GM19351 (cell line): ENCODE results near the gene ZNF490.

Source experiments
- ATAC-seq: cut with Tn5 transposase; IDR thresholded peaks from one replicate; pipeline ENCODE4 v1.9.1; 2021; ENCODE audit warnings: mild to moderate bottlenecking, moderate library complexity; ENCODE audit not compliant: unreplicated experiment

ZNF490 gene

DNA sequence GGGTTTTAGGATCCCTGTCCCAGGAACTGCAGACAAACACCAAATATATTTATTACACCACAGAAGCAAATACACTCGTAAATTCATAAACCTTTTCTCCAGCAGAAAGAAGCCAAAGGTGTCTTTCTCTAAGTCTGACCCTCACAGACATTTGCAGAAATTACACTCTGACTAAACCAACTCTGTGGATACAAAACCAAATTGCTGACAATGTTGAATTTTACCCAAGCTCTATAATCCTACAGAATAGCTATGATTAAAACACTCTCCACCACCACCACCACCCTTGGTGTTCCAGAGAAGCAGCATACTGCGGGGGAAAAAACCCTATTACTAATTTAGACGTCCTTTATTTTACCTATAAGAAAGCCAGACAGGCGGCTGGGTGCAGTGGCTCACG is 64.5 kb downstream of the ZNF490 start:
- no peak for ATAC-seq

DNA sequence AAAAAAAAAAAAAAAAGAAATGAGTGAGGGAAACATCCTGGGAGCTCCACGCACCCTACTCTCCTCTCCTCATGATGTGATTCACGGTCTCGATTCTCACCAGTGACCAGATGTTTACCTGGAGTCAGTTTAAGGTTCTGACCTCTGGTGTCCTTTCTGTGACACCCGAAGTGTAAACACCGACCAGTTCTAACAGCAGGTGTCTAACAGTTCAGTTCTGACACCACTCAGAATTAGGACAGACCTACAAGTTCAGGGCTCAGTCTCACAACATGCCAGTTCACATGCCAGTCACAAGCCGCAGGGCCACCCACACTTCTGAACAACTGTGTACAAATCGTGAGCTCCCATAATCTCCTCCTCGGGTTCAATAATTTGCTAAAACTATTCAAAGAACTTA is 65.3 kb downstream of the ZNF490 start:
- ATAC-seq, result no peak

DNA sequence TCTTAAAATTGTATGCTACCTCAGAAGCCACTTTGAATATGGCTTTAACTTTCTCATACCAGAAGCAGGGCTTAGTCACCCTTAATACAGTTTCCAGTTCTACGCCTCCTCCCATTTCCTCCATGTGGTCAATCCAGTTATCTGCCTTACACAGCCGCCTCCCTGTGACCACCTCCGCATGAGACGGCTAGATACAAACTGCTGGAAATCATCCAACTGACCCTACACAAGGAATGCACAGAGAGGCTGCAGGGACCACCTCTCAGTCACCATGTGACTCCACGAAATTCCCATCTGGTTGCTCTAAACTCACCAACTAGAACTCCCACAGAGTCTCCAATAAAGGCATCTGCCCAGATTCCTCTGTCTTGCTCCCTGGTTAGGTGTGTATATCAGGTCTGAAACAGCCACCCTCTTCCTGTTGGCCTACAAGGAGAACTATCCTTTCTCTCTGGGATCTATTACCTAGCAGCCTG is 66.2 kb downstream of the ZNF490 start:
- no peak for ATAC-seq

DNA sequence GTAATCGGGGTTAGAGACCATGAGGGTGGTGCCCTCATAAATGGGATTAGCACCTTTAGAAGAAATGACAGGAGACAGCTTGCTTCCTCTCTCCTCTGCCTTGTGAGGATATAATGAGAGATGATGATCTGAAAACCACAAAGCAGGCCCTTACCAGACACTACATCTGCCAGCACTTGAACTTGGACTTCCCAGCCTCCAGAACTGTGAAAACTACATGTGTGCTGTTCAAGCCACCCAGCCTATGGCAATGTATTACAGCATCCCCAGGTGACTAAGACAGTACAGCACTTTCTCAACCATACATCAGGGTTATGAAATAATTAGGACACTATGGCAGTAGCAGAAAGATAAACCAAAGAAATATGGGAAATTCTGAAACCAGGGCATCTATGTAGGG is 66.8 kb downstream of the ZNF490 start:
- ATAC-seq, result no peak
